H1 (cell line): ENCODE data around the gene PITPNB. TPM values are rescaled to one million over a fixed set of nuclear protein-coding genes. Genes with fewer than 3 reads are reported as not detected.

Experiments used
- CTCF ChIA-PET: fragments of 300-600 bp; sonication (Branson Sonifier 250); formaldehyde crosslinking; loops from one replicate; lab custom pipeline; 2021; ENCODE audit not compliant: partially characterized antibody; lab: Charles Lee
- POLR2A ChIA-PET: fragments of 300-600 bp; sonication (Branson Sonifier 250); formaldehyde crosslinking; loops from one replicate; lab custom pipeline; 2021; ENCODE audit warnings: inconsistent platforms; ENCODE audit not compliant: partially characterized antibody; lab: Charles Lee
- DNase-seq, 2 experiments: peaks; one replicate each; pipeline versions ENCODE4 v3.0.0 to v3.0.0-alpha.2; 2010 to 2022; ENCODE audit warnings: low spot score in 2 of 2, low read depth in 1 of 2, mixed read lengths in 1 of 2
- FAIRE-seq: peaks from 2 replicates; lab custom pipeline; 2011; peaks lifted over from hg19 to GRCh38; lab: Jason Lieb, UNC
- H2AFZ ChIP-seq: 2 replicates; pipeline ENCODE4 v1.8.1; 2012; ENCODE audit warnings: low read length, inconsistent platforms
- H2AK5ac ChIP-seq: 2 replicates; pipeline ENCODE4 v1.6.1; 2013; ENCODE audit warnings: low read depth, low read length
- H2BK120ac ChIP-seq: replicated peaks from 2 replicates; pipeline ENCODE3; 2013; ENCODE audit warnings: low read depth, low read length, inconsistent platforms
- H2BK12ac ChIP-seq: 2 replicates; pipeline ENCODE4 v1.6.1; 2013; ENCODE audit warnings: low read depth, low read length
- H2BK15ac ChIP-seq: 2 replicates; pipeline ENCODE4 v1.6.1; 2013; ENCODE audit warnings: low read length
- H2BK20ac ChIP-seq: 2 replicates; pipeline ENCODE4 v1.6.1; 2013; ENCODE audit warnings: low read length
- H2BK5ac ChIP-seq: 2 replicates; pipeline ENCODE4 v1.6.1; 2013; ENCODE audit warnings: low read depth, low read length
- H3K14ac ChIP-seq: 2 replicates; pipeline ENCODE4 v1.6.1; 2013; ENCODE audit warnings: inconsistent platforms; ENCODE audit not compliant: insufficient read length
- H3K18ac ChIP-seq: 2 replicates; pipeline ENCODE4 v1.6.1; 2013; ENCODE audit warnings: low read length; ENCODE audit errors: extremely low read depth
- H3K23ac ChIP-seq: 2 replicates; pipeline ENCODE4 v1.6.1; 2013; ENCODE audit warnings: inconsistent platforms; ENCODE audit not compliant: insufficient read length
- H3K23me2 ChIP-seq: 2 replicates; pipeline ENCODE4 v1.6.1; 2013; ENCODE audit warnings: low read depth, low read length
- H3K27ac ChIP-seq: 2 replicates; pipeline ENCODE4 v1.6.1; 2011; ENCODE audit warnings: low read depth, low read length, inconsistent platforms
- H3K27me3 ChIP-seq, 4 experiments: replicated peaks in 1 of 4; 1 replicate in 1 of 4; 2 replicates in 3 of 4; pipeline versions ENCODE4 v1.6.1 to v1.8.1; 2011 to 2013; ENCODE audit warnings: low read length in 3 of 4, mild to moderate bottlenecking in 3 of 4, inconsistent platforms in 2 of 4, mixed read lengths in 2 of 4, moderate library complexity in 1 of 4; ENCODE audit not compliant: control insufficient read depth in 3 of 4, insufficient read depth in 3 of 4; ENCODE audit errors: extremely low read depth in 1 of 4
- H3K36me3 ChIP-seq, 4 experiments: 2 replicates each; pipeline versions ENCODE4 v1.6.1 to v1.8.1; 2011 to 2013; ENCODE audit warnings: mild to moderate bottlenecking in 4 of 4, low read length in 3 of 4, moderate library complexity in 2 of 4, control low read depth in 1 of 4, inconsistent platforms in 1 of 4; ENCODE audit not compliant: insufficient read depth in 4 of 4, control insufficient read depth in 2 of 4
- H3K4ac ChIP-seq: replicated peaks from 2 replicates; pipeline ENCODE3; 2013; ENCODE audit warnings: low read length, low read depth, mixed read lengths, inconsistent platforms; ENCODE audit not compliant: insufficient read length
- H3K4me1 ChIP-seq, 4 experiments: replicated peaks in 1 of 4; 1 replicate in 1 of 4; 2 replicates in 3 of 4; pipeline versions ENCODE4 v1.6.1 to v1.8.1; 2011 to 2013; ENCODE audit warnings: low read length in 3 of 4, inconsistent platforms in 2 of 4, mixed read lengths in 1 of 4; ENCODE audit not compliant: insufficient read depth in 4 of 4, control insufficient read depth in 3 of 4
- H3K4me2 ChIP-seq, 2 experiments: 2 replicates each; pipeline versions ENCODE4 v1.6.1 to v1.8.1; 2011 to 2013; ENCODE audit warnings: low read depth in 2 of 2, low read length in 2 of 2, control low read depth in 1 of 2, inconsistent platforms in 1 of 2, mild to moderate bottlenecking in 1 of 2; ENCODE audit not compliant: insufficient read depth in 1 of 2
- H3K4me3 ChIP-seq, 4 experiments: fragments of 200-600, 300-600 bp in 1 of 4; sonication (generic), shearing (Covaris generic), sonication (Bioruptor Twin) in 1 of 4; 2 replicates each; pipeline versions ENCODE4 v1.5.1 to v1.8.1; 2011 to 2016; ENCODE audit warnings: low read length in 4 of 4, low read depth in 3 of 4, control low read depth in 2 of 4, inconsistent platforms in 2 of 4, mild to moderate bottlenecking in 2 of 4, mixed read lengths in 1 of 4, moderate library complexity in 1 of 4; ENCODE audit not compliant: insufficient read depth in 2 of 4; ENCODE audit errors: extremely low read depth in 1 of 4
- H3K56ac ChIP-seq: replicated peaks from 2 replicates; pipeline ENCODE3; 2013; ENCODE audit warnings: low read depth, mild to moderate bottlenecking, mixed read lengths, low read length, inconsistent platforms; ENCODE audit not compliant: insufficient read length
- H3K79me1 ChIP-seq: 2 replicates; pipeline ENCODE4 v1.6.1; 2013; ENCODE audit warnings: low read depth, low read length, control low read depth
- H3K79me2 ChIP-seq, 2 experiments: 2 replicates each; pipeline versions ENCODE4 v1.6.1 to v1.8.1; 2012 to 2013; ENCODE audit warnings: low read length in 2 of 2, mild to moderate bottlenecking in 2 of 2, inconsistent platforms in 1 of 2; ENCODE audit not compliant: insufficient read depth in 2 of 2, control insufficient read depth in 1 of 2
- H3K9ac ChIP-seq, 4 experiments: replicated peaks in 1 of 4; 1 replicate in 1 of 4; 2 replicates in 3 of 4; pipeline versions ENCODE4 v1.6.1 to v1.8.1; 2011 to 2013; ENCODE audit warnings: low read depth in 3 of 4, low read length in 3 of 4, control low read depth in 2 of 4, mild to moderate bottlenecking in 2 of 4, moderate library complexity in 2 of 4, inconsistent platforms in 1 of 4; ENCODE audit errors: extremely low read depth in 1 of 4
- H3K9me3 ChIP-seq, 2 experiments: 2 replicates each; pipeline versions ENCODE4 v1.6.1 to v1.8.1; 2012 to 2013; ENCODE audit warnings: mild to moderate bottlenecking in 2 of 2, moderate library complexity in 2 of 2, control low read depth in 1 of 2, inconsistent platforms in 1 of 2, low read depth in 1 of 2, low read length in 1 of 2, mixed read lengths in 1 of 2; ENCODE audit not compliant: insufficient read depth in 2 of 2
- H4K20me1 ChIP-seq, 2 experiments: replicated peaks in 1 of 2; 2 replicates each; pipeline versions ENCODE3 to v1.8.1; 2011 to 2013; ENCODE audit warnings: inconsistent platforms in 2 of 2, low read length in 2 of 2, mild to moderate bottlenecking in 1 of 2; ENCODE audit not compliant: insufficient read depth in 2 of 2, control insufficient read depth in 1 of 2
- H4K5ac ChIP-seq: 2 replicates; pipeline ENCODE4 v1.6.1; 2013; ENCODE audit warnings: low read length, low read depth, mixed read lengths, inconsistent platforms; ENCODE audit not compliant: insufficient read length
- H4K8ac ChIP-seq: 2 replicates; pipeline ENCODE4 v1.8.0; 2013; ENCODE audit warnings: mild to moderate bottlenecking, moderate library complexity, low read length, inconsistent platforms; ENCODE audit not compliant: insufficient read depth; ENCODE audit errors: extremely low read depth
- H4K91ac ChIP-seq: replicated peaks from 2 replicates; pipeline ENCODE3; 2013; ENCODE audit warnings: low read length, mixed read lengths, inconsistent platforms; ENCODE audit not compliant: insufficient read length
- EP300 ChIP-seq, 2 experiments: IDR thresholded peaks; 1 replicate in 1 of 2; 2 replicates in 1 of 2; pipeline ENCODE4 v1.6.1; 2011 to 2012; ENCODE audit warnings: low read depth in 2 of 2, low read length in 2 of 2, mild to moderate bottlenecking in 2 of 2, borderline replicate concordance in 1 of 2, inconsistent platforms in 1 of 2, moderate library complexity in 1 of 2
- RAD21 ChIP-seq, 2 experiments: IDR thresholded peaks in 1 of 2; conservative IDR thresholded peaks in 1 of 2; 2 replicates each; pipeline ENCODE4 v1.6.1; 2011; ENCODE audit warnings: low read depth in 2 of 2, low read length in 2 of 2, improper control_type of control experiment in 1 of 2, inconsistent platforms in 1 of 2, mild to moderate bottlenecking in 1 of 2, moderate library complexity in 1 of 2
- SIRT6 ChIP-seq: IDR thresholded peaks from one replicate; pipeline ENCODE4 v1.7.1; 2012; ENCODE audit warnings: low read length, inconsistent platforms
- YY1 ChIP-seq: IDR thresholded peaks from 2 replicates; pipeline ENCODE4 v1.6.1; 2011; ENCODE audit warnings: low read depth, mild to moderate bottlenecking, low read length
- WGBS, 2 experiments: shearing (Covaris generic) in 1 of 2; methylation state at CpG; one replicate each; pipeline versions ENCODE4 v1.1.6 to v1.1.7; 2013 to 2015; ENCODE audit warnings: low lambda C conversion rate in 2 of 2, mixed read lengths in 2 of 2, inconsistent platforms in 1 of 2, low coverage in 1 of 2, missing lambda C conversion rate in 1 of 2; ENCODE audit not compliant: insufficient replicate concordance in 2 of 2, insufficient coverage in 1 of 2, insufficient read length in 1 of 2; ENCODE audit errors: extremely low coverage in 1 of 2, missing lambda C conversion rate in 1 of 2; 5-methylcytosine and 5-hydroxymethylcytosine counted together
- polyA plus RNA-seq, 7 experiments: library from polyadenylated mRNA; depleted of rRNA in 3 of 7; stranded (reverse) in 5 of 7; unstranded in 2 of 7; fragments of >200 nt in 5 of 7; fragments of 200-250 nt in 2 of 7; gene quantifications; 1 replicate in 5 of 7; 2 replicates in 1 of 7; 4 replicates in 1 of 7; pipeline versions ENCODE4 v1.2.1 to v1.2.3, GENCODE V29; 2011 to 2013; ENCODE audit warnings: missing spikeins in 2 of 7, mixed read lengths in 2 of 7
- total RNA-seq: library from RNA; stranded (reverse); fragmentation: NEBNext Ultra II Directional; extraction: Animal tissue kit (Norgen Biotek cat#: 25700); gene quantifications from 2 replicates; pipeline ENCODE4 v1.2.1, GENCODE V29; 2021
- TF ChIP-seq, protein P1 (sequence below): IDR thresholded peaks from 2 replicates; pipeline ENCODE4 v1.6.1; 2012; ENCODE audit warnings: inconsistent platforms
- TF ChIP-seq, protein P2 (sequence below): IDR thresholded peaks from 2 replicates; pipeline ENCODE4 v1.6.1; 2012; ENCODE audit warnings: inconsistent platforms
- TF ChIP-seq, protein P3 (sequence below), 3 experiments: IDR thresholded peaks; 1 replicate in 2 of 3; 2 replicates in 1 of 3; pipeline versions ENCODE4 v1.5.1 to v1.6.1; 2011; ENCODE audit warnings: low read length in 3 of 3, mild to moderate bottlenecking in 3 of 3, inconsistent platforms in 2 of 3, low read depth in 1 of 3, moderate library complexity in 1 of 3; ENCODE audit not compliant: insufficient read depth in 1 of 3; ENCODE audit errors: control extremely low read depth in 1 of 3

The PITPNB gene
- total and polyA plus RNA-seq, 2 of the 8 experiments (the other 6 are each of a cell fraction or from before 2014, with no cell fraction given), result 24.6 to 89.3 TPM

DNA sequence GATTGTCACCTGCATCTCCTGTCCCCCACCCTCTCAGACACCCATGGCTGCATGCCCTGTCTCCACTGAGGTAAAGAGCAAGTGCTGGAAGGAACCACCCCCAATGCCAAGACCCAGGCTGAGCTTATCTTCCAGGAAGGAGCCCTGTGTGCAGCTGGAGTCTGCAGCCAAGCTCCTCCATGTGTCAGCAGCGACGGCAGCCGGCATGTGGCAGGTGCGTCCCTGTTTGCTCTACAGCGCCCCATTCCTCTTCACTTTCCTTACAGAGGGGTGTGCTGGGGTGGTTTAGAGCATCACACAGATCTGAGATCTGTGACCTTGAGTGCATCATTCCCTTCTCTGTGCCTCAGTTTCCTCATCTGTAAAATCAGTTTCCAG, 109.8 kb downstream of the PITPNB start:
- H3K56ac ChIP-seq, result no peak overlapping the region
- no peaks in the 10 kb centered on the region for H3K36me3 ChIP-seq
- H3K4me3 ChIP-seq, result no peak overlapping the region
- FAIRE-seq (peak; percentile 36), DNase-seq (no peak)
- H4K5ac ChIP-seq, result no peak overlapping the region
- H2BK5ac ChIP-seq, result no peak overlapping the region
- no peak overlapping the region for H4K8ac ChIP-seq
- H3K27me3 ChIP-seq, result peaks cover under 1 to 7% (median 4%) of the 10 kb centered on the region in 4 experiments
- H4K20me1 ChIP-seq, result no peaks in the 10 kb centered on the region
- ChIA-PET CTCF (interaction anchor here (0.8 to 1.1 kb wide), 4 partner anchors 34 to 395 kb away, joined by 3 to 4 read pairs (median 3); no protein-coding TSS in a partner anchor), POLR2A (interaction anchor here (0.6 kb wide), 1 partner anchor 347 kb away, joined by 3 read pairs; no protein-coding TSS in a partner anchor)
- H3K27ac ChIP-seq, result no peak overlapping the region
- H3K18ac ChIP-seq, result no peak overlapping the region
- WGBS, 2 experiments, result 74% methylated on average over 5 of the region's 5 CpGs; no CpG with 5 or more reads in 1 of the 2 experiments
- no peaks in the 10 kb centered on the region for H3K79me2 ChIP-seq
- no peak overlapping the region for H3K9ac ChIP-seq
- no peak overlapping the region; the same call in 1 of the 2 replicates for H2BK12ac ChIP-seq
- no peak for TF ChIP-seq SIRT6
- TF ChIP-seq, protein P1, sequence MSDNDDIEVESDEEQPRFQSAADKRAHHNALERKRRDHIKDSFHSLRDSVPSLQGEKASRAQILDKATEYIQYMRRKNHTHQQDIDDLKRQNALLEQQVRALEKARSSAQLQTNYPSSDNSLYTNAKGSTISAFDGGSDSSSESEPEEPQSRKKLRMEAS, result peak; percentile 75
- no peak for TF ChIP-seq EP300 (IDR thresholded peaks at IDR 0.05; ENCODE audit: borderline replicate concordance in 1 of 2, low read depth in 2 of 2, low read length in 2 of 2)
- no peak for TF ChIP-seq YY1
- TF ChIP-seq, protein P2, sequence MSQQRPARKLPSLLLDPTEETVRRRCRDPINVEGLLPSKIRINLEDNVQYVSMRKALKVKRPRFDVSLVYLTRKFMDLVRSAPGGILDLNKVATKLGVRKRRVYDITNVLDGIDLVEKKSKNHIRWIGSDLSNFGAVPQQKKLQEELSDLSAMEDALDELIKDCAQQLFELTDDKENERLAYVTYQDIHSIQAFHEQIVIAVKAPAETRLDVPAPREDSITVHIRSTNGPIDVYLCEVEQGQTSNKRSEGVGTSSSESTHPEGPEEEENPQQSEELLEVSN, result peak; percentile 37; the same call in 1 of the 2 replicates
- TF ChIP-seq, protein P3, sequence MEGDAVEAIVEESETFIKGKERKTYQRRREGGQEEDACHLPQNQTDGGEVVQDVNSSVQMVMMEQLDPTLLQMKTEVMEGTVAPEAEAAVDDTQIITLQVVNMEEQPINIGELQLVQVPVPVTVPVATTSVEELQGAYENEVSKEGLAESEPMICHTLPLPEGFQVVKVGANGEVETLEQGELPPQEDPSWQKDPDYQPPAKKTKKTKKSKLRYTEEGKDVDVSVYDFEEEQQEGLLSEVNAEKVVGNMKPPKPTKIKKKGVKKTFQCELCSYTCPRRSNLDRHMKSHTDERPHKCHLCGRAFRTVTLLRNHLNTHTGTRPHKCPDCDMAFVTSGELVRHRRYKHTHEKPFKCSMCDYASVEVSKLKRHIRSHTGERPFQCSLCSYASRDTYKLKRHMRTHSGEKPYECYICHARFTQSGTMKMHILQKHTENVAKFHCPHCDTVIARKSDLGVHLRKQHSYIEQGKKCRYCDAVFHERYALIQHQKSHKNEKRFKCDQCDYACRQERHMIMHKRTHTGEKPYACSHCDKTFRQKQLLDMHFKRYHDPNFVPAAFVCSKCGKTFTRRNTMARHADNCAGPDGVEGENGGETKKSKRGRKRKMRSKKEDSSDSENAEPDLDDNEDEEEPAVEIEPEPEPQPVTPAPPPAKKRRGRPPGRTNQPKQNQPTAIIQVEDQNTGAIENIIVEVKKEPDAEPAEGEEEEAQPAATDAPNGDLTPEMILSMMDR (IDR thresholded peaks at IDR 0.05; ENCODE audit: control extremely low read depth in 1 of 3, insufficient read depth in 1 of 3, low read depth in 1 of 3, low read length in 3 of 3), result peak; percentile 11 to 24 (median 12); a peak in 3 of 4 replicates
- TF ChIP-seq RAD21 (IDR thresholded peaks at IDR 0.05 in 1 of 2, conservative IDR thresholded peaks at IDR 0.05 in 1 of 2; ENCODE audit: low read depth in 2 of 2, low read length in 2 of 2), result peak; percentile 25 to 34; a peak in 2 of 4 replicates
- no peak overlapping the region for H2BK15ac ChIP-seq
- no peaks in the 10 kb centered on the region for H3K79me1 ChIP-seq
- no peak overlapping the region for H2BK120ac ChIP-seq
- peaks cover 4 to 15% (median 9%) of the 10 kb centered on the region in 4 experiments for H3K4me1 ChIP-seq
- H3K4me2 ChIP-seq, result no peak overlapping the region
- H2AFZ ChIP-seq, result no peak overlapping the region
- H2AK5ac ChIP-seq, result no peak overlapping the region
- H3K23me2 ChIP-seq, result peaks cover 6% of the 10 kb centered on the region
- H4K91ac ChIP-seq, result no peak overlapping the region
- no peak overlapping the region for H3K4ac ChIP-seq
- no peak overlapping the region for H3K23ac ChIP-seq
- H2BK20ac ChIP-seq, result no peak overlapping the region
- H3K9me3 ChIP-seq, result no peaks in the 10 kb centered on the region
- no peak overlapping the region for H3K14ac ChIP-seq
